ENCODE measurements around the gene NME5. TPM values are rescaled to one million over a fixed set of nuclear protein-coding genes. Genes with fewer than 3 reads are reported as not detected.
A peak's percentile ranks its signal among the peaks of the same experiment; 100 is the strongest.

NME5 gene
- total and polyA plus RNA-seq, 7 donors: 1.2 to 3.5 (median 1.6) TPM; not detected in 1

- Histone ChIP-seq H3K36me3 (peaks cover 0 to 31% (median 8%) of the 10 kb centered on the region in 4 donors), H3K27ac (no peak overlapping the region), H3K9me3 (no peaks in the 10 kb centered on the region), H3K4me1 (peaks cover 0 to 27% (median 20%) of the 10 kb centered on the region in 4 donors), H3K27me3 (no peaks in the 10 kb centered on the region), H3K4me3 (no peak overlapping the region)
- intact Hi-C loops (cut with DNase I): no loop called here
- no peak for DNase-seq
- TF ChIP-seq POLR2A (IDR thresholded peaks at IDR 0.05) (no peak), CTCF (IDR thresholded peaks at IDR 0.05) (no peak), EP300 (IDR thresholded peaks at IDR 0.05) (no peak), POLR2AphosphoS5 (IDR thresholded peaks at IDR 0.05) (no peak)
- WGBS, 2 donors: 93% methylated on average over 5 of the region's 5 CpGs
These were observed 41.6 kb upstream of the NME5 start for GRCh38 chr5:138180841-138181240.

- no peak for TF ChIP-seq POLR2A (IDR thresholded peaks at IDR 0.05)
- TF ChIP-seq CTCF (IDR thresholded peaks at IDR 0.05): no peak
- TF ChIP-seq EP300 (IDR thresholded peaks at IDR 0.05): no peak
- no peak for TF ChIP-seq POLR2AphosphoS5 (IDR thresholded peaks at IDR 0.05)
- intact Hi-C loops (cut with DNase I): no loop called here
- Histone ChIP-seq H3K36me3 (peaks cover 0 to 29% (median 8%) of the 10 kb centered on the region in 4 donors), H3K27ac (no peak overlapping the region), H3K4me1 (peaks cover 0 to 27% (median 20%) of the 10 kb centered on the region in 4 donors), H3K4me3 (no peak overlapping the region), H3K9me3 (no peaks in the 10 kb centered on the region), H3K27me3 (no peaks in the 10 kb centered on the region)
- DNase-seq: no peak
- 76 to 78% methylated on average over 5 of the region's 5 CpGs for WGBS, 2 donors
These were observed 41.1 kb upstream of the NME5 start for GRCh38 chr5:138180183-138180782.

- H3K36me3 ChIP-seq: peaks cover 0 to 31% (median 9%) of the 10 kb centered on the region in 4 donors
- peaks cover 0 to 27% (median 20%) of the 10 kb centered on the region in 4 donors for H3K4me1 ChIP-seq
- no peak for DNase-seq
- 1 to 2% methylated on average over 23 of the region's 23 CpGs for WGBS, 2 donors
- no peak for TF ChIP-seq POLR2AphosphoS5 (IDR thresholded peaks at IDR 0.05)
- TF ChIP-seq POLR2A (IDR thresholded peaks at IDR 0.05): no peak
- TF ChIP-seq CTCF (IDR thresholded peaks at IDR 0.05): no peak
- no peak for TF ChIP-seq EP300 (IDR thresholded peaks at IDR 0.05)
- H3K27ac ChIP-seq: no peak overlapping the region
- no peaks in the 10 kb centered on the region for H3K9me3 ChIP-seq
- intact Hi-C loops (cut with DNase I): loop anchor here (2.0 to 5.0 kb wide), 3 partner anchors 33 to 153 kb away; partner anchors contain the start of genes CDC23, CDC25C and FAM13B
- H3K27me3 ChIP-seq: no peaks in the 10 kb centered on the region
- H3K4me3 ChIP-seq: peak overlapping the region in 3 of 4 donors; percentile 70 to 78 (median 73)
These were observed 40.1 kb upstream of the NME5 start for GRCh38 chr5:138179277-138179857.

- Histone ChIP-seq H3K27me3 (no peaks in the 10 kb centered on the region), H3K36me3 (peaks cover 0 to 31% (median 10%) of the 10 kb centered on the region in 4 donors), H3K27ac (peak within 1 kb of the TSS; percentile 74 to 93 (median 87)), H3K9me3 (no peaks in the 10 kb centered on the region), H3K4me3 (peak within 1 kb of the TSS; percentile 70 to 79 (median 76)), H3K4me1 (peaks cover 0 to 27% (median 20%) of the 10 kb centered on the region in 4 donors)
- 0 to 1% methylated on average over 41 of the region's 41 CpGs for WGBS, 2 donors
- DNase-seq: peak; percentile 98
- intact Hi-C loops (cut with DNase I): loop anchor here (2.0 to 5.0 kb wide), 3 partner anchors 34 to 154 kb away; partner anchors contain the start of genes CDC23, CDC25C and FAM13B
- TF ChIP-seq CTCF (IDR thresholded peaks at IDR 0.05) (no peak), EP300 (IDR thresholded peaks at IDR 0.05) (peak in 2 of 4 donors; percentile 5 to 64), POLR2A (IDR thresholded peaks at IDR 0.05) (peak in 1 of 2 donors; percentile 23), POLR2AphosphoS5 (IDR thresholded peaks at IDR 0.05) (peak; percentile 46 to 88 (median 76))
These were observed 39.5 kb upstream of the NME5 start, which contains the start of the genes BRD8 and KIF20A for GRCh38 chr5:138178516-138179276. TSS of gene BRD8 (minus strand) at chr5:138178630. CDS start at chr5:138178614, 16 bp downstream. TSS of gene KIF20A (plus strand) at chr5:138179112. CDS start at chr5:138179681, 569 bp downstream.

Measured in sigmoid colon (tissue), 7 donors.